Fibroblast of lung (primary cell): Measurements from ENCODE around the gene CDC37. TPM values are rescaled to one million over a fixed set of nuclear protein-coding genes. Genes with fewer than 3 reads are reported as not detected.

Source experiments
- DNase-seq, 2 donors: peaks; one replicate each; pipeline versions ENCODE4 v3.0.0 to v3.0.0-alpha.2; 2010; ENCODE audit warnings: low read depth in 2 of 2
- H2AFZ ChIP-seq: 2 replicates; pipeline ENCODE4 v1.5.1; 2012; ENCODE audit warnings: low read length, control low read depth, inconsistent platforms
- H3K27ac ChIP-seq: 2 replicates; pipeline ENCODE4 v1.5.1; 2011; ENCODE audit warnings: low read length, control low read depth; ENCODE audit not compliant: insufficient read depth
- H3K27me3 ChIP-seq: 2 replicates; pipeline ENCODE4 v1.5.1; 2011; ENCODE audit warnings: mild to moderate bottlenecking, low read length; ENCODE audit not compliant: control insufficient read depth, insufficient read depth
- H3K36me3 ChIP-seq: 2 replicates; pipeline ENCODE4 v1.5.1; 2011; ENCODE audit warnings: low read length; ENCODE audit not compliant: control insufficient read depth, insufficient read depth
- H3K4me1 ChIP-seq: 2 replicates; pipeline ENCODE4 v1.5.1; 2011; ENCODE audit warnings: low read length; ENCODE audit not compliant: control insufficient read depth, insufficient read depth; ENCODE audit errors: extremely low read depth
- H3K4me2 ChIP-seq: 2 replicates; pipeline ENCODE4 v1.5.1; 2011; ENCODE audit warnings: low read length, control low read depth; ENCODE audit not compliant: insufficient read depth; ENCODE audit errors: extremely low read depth
- H3K4me3 ChIP-seq, 4 experiments: fragments of 200-600 bp in 1 of 4; sonication (generic) in 1 of 4; replicated peaks in 1 of 4; 2 replicates each; pipeline ENCODE4 v1.5.1; 2011 to 2016; ENCODE audit warnings: low read length in 4 of 4, low read depth in 3 of 4, mild to moderate bottlenecking in 3 of 4, control low read depth in 2 of 4, inconsistent platforms in 1 of 4, mixed read lengths in 1 of 4; ENCODE audit not compliant: insufficient read depth in 1 of 4; ENCODE audit errors: control extremely low read depth in 1 of 4
- H3K79me2 ChIP-seq: 2 replicates; pipeline ENCODE4 v1.5.1; 2012; ENCODE audit warnings: mild to moderate bottlenecking, low read length, inconsistent platforms; ENCODE audit not compliant: control insufficient read depth, insufficient read depth
- H3K9ac ChIP-seq: 2 replicates; pipeline ENCODE4 v1.5.1; 2011; ENCODE audit warnings: mild to moderate bottlenecking, low read length, control low read depth; ENCODE audit not compliant: insufficient read depth
- H3K9me3 ChIP-seq: 2 replicates; pipeline ENCODE4 v1.5.1; 2012; ENCODE audit warnings: low read depth, low read length; ENCODE audit not compliant: control insufficient read depth, insufficient read depth
- H4K20me1 ChIP-seq: 2 replicates; pipeline ENCODE4 v1.5.1; 2011; ENCODE audit warnings: low read length; ENCODE audit not compliant: control insufficient read depth, insufficient read depth; ENCODE audit errors: extremely low read depth
- CTCF ChIP-seq, 2 donors: IDR thresholded peaks in 1 of 2; conservative IDR thresholded peaks in 1 of 2; 1 replicate in 1 of 2; 2 replicates in 1 of 2; pipeline ENCODE4 v1.5.1; 2011 to 2012; ENCODE audit warnings: low read length in 2 of 2, control low read depth in 1 of 2, inconsistent platforms in 1 of 2, low read depth in 1 of 2, mild to moderate bottlenecking in 1 of 2
- EZH2 ChIP-seq: IDR thresholded peaks from 2 replicates; pipeline ENCODE4 v1.5.1; 2012; ENCODE audit warnings: low read length, control low read depth, mild to moderate bottlenecking; ENCODE audit errors: missing control alignments
- polyA plus RNA-seq, 2 donors: library from polyadenylated mRNA; depleted of rRNA in 1 of 2; stranded (reverse) in 1 of 2; unstranded in 1 of 2; fragments of >200 nt; gene quantifications; 2 replicates each; pipeline ENCODE4 v1.2.1, GENCODE V29; 2011 to 2012; ENCODE audit warnings: missing spikeins in 1 of 2
- total RNA-seq: library from RNA; depleted of rRNA; stranded (reverse); fragments of >200 nt; gene quantifications from 2 replicates; pipeline ENCODE4 v1.2.1, GENCODE V29; 2014

CDC37 gene
- total and polyA plus RNA-seq, 2 donors (not counting 1 experiment from before 2014, with no cell fraction given) = 129 to 266 TPM

GRCh38 chr19:10420444-10421239, 17.3 kb upstream of the CDC37 start, which contains the start of gene PDE4A:
TSS of gene PDE4A (plus strand) at chr19:10420538. CDS start at chr19:10420765, 227 bp downstream.
- no peaks in the 10 kb centered on the region for H4K20me1 ChIP-seq
- H3K4me1 ChIP-seq = peaks cover 19% of the 10 kb centered on the region
- peak within 1 kb of the TSS; percentile 81 for H3K4me2 ChIP-seq
- H3K27ac ChIP-seq = no peak within 1 kb of the TSS
- DNase-seq = peak in 1 of 2 donors; percentile 50
- peaks cover 34% of the 10 kb centered on the region for H3K27me3 ChIP-seq
- H3K79me2 ChIP-seq = no peaks in the 10 kb centered on the region
- H3K9ac ChIP-seq = no peak within 1 kb of the TSS
- no peaks in the 10 kb centered on the region for H3K36me3 ChIP-seq
- H3K9me3 ChIP-seq = no peaks in the 10 kb centered on the region
- peak within 1 kb of the TSS; percentile 42 to 50 (median 44) for H3K4me3 ChIP-seq
- peak within 1 kb of the TSS; percentile 19 for H2AFZ ChIP-seq
- TF ChIP-seq EZH2 = peak; percentile 84
- TF ChIP-seq CTCF (conservative IDR thresholded peaks at IDR 0.05 in 1 of 2, IDR thresholded peaks at IDR 0.05 in 1 of 2; ENCODE audit: low read depth in 1 of 2, low read length in 2 of 2) = peak in 1 of 2 donors; percentile 22

DNA sequence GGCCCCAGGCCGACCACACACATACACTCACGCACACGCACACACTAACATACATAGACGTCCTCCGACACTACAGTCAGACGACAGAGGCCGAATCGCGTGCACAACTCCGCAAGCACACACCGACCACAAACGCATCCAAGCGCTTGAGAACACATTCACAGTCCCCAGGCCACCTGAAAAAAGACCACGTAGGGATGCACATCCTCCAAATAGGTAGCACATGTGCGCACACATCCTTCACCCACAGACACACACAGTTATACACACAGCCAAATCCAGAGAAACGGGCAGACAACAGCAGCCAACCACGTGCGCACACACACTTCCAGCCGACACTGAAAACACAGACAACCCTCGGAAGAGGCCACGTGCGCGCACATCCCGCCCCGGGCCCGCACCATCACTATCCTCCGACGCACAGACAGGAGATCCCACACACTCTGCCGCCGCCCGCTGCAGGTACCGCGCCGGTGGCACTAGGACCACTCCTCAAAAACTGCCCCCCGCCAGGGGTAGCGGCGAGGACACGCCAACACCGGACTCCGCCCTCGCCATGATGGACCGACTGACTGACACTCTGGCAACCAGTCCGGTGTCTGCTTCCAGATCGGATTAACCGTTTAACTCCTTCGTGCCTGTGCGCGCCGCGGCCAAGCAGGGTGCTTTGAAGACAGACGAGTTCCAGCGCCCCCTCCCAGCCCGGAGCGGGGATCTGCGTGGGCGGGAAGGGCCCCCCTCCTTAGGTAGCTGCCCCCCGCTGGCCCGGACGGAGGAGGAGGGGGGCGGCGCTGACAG, 16.5 kb upstream of the CDC37 start:
- Histone ChIP-seq H2AFZ (peak overlapping the region; percentile 19), H3K36me3 (no peaks in the 10 kb centered on the region), H3K4me2 (peak overlapping the region; percentile 81), H4K20me1 (no peaks in the 10 kb centered on the region), H3K9me3 (no peaks in the 10 kb centered on the region), H3K27me3 (peaks cover 34% of the 10 kb centered on the region), H3K4me3 (peak overlapping the region; percentile 42 to 50 (median 44)), H3K4me1 (peaks cover 19% of the 10 kb centered on the region), H3K79me2 (no peaks in the 10 kb centered on the region), H3K27ac (no peak overlapping the region), H3K9ac (no peak overlapping the region)
- peak; percentile 50 to 82 for DNase-seq
- TF ChIP-seq EZH2 = peak; percentile 100
- no peak for TF ChIP-seq CTCF (conservative IDR thresholded peaks at IDR 0.05 in 1 of 2, IDR thresholded peaks at IDR 0.05 in 1 of 2; ENCODE audit: low read depth in 1 of 2, low read length in 2 of 2)

- Histone ChIP-seq H3K27ac (no peak overlapping the region), H4K20me1 (no peaks in the 10 kb centered on the region), H3K4me1 (peaks cover 16% of the 10 kb centered on the region), H3K9me3 (no peaks in the 10 kb centered on the region), H3K4me2 (peak overlapping the region; percentile 81), H3K79me2 (no peaks in the 10 kb centered on the region), H3K27me3 (peaks cover 34% of the 10 kb centered on the region), H2AFZ (no peak overlapping the region), H3K4me3 (peak overlapping the region; percentile 32 to 50 (median 42)), H3K9ac (no peak overlapping the region), H3K36me3 (no peaks in the 10 kb centered on the region)
- DNase-seq = peak in 1 of 2 donors; percentile 39
- TF ChIP-seq CTCF (conservative IDR thresholded peaks at IDR 0.05 in 1 of 2, IDR thresholded peaks at IDR 0.05 in 1 of 2; ENCODE audit: low read depth in 1 of 2, low read length in 2 of 2) (no peak), EZH2 (no peak)
Observed at GRCh38 chr19:10419200-10419645, 15.9 kb upstream of the CDC37 start.
